NCI-H2107 treated with DMSO at 0.1 percent for 48 hours (cell line): ENCODE results near the gene NOL8.

Experiments used
- DNase-seq: peaks from one replicate; lab custom pipeline; 2025; ENCODE audit not compliant: unreplicated experiment; lab: John Stamatoyannopoulos, UW

NOL8 gene

DNA sequence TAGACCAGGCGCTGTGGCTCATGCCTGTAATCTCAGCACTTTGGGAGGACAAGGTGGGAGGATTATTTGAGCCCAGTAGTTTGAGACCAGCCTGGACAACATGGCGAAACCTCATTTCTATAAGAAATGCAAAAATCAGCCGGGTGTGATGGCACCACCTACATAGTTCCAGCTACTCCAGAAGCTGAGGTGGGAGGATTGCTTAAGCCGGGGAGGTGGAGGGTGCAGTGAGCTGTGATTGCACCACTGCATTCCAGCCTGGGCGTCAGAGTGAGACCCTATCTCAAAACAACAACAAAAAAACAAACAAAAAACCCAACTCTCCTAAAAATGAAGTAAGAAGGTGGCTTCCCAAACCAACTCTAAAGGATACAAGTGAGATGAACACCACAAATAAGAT, 54.6 kb downstream of the NOL8 start:
- DNase-seq, result no peak

DNA sequence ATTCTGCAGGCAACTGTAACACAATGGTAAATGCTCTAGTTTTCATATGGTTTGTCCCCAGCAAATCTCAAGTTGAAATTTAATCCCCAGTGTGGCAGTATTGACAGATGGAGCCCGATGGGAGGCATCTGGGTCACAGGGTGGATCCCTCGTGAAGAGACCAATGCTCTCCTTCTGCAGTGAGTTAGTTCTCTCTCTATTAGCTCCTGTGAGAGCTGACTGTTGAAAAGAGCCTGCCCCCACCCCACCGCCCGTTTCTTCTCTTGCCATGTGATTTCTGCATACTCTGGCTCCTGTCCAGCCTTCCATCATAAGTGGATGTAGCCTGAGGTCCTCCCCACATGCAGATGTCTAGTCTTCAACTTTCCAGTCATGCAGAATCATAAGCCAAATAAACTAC, 58.7 kb downstream of the NOL8 start:
- peak; percentile 3 for DNase-seq

DNA sequence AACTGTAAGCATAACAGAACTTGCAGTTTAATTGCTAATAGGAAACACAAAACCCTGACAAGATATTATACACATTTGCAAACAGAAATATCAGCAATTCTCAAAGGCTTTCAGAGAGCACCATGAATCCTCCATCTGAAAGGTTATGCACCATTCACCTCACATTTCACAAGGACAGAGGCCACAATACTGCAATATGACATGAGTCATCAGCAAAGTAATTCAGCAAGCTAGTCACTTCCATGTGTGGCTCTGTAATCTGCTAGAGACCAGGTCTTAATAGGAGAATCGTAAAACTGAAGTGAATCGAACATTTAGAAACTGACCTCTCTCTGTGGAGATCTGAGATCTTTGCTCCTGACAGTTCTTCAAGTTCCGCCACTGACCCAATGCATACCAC, 60.0 kb downstream of the NOL8 start:
- no peak for DNase-seq

DNA sequence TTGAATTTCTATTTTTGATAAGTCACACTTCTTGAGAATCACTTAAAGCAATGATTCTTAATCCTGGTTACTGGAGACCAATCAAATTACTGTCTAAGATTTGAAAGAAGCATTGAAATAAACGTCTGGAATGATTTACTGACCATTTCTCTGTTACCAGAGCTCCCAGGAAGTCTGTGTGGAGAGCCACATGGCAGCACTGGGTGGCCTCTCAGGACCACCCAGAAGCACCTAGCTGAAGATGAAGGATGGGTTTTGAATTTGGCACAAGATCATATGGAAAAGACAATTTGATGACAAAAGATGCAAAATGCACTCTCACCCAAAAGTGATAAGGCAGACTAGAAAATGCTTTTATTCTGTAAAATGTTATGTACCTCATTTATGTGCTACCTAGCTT, 62.0 kb downstream of the NOL8 start:
- no peak for DNase-seq

DNA sequence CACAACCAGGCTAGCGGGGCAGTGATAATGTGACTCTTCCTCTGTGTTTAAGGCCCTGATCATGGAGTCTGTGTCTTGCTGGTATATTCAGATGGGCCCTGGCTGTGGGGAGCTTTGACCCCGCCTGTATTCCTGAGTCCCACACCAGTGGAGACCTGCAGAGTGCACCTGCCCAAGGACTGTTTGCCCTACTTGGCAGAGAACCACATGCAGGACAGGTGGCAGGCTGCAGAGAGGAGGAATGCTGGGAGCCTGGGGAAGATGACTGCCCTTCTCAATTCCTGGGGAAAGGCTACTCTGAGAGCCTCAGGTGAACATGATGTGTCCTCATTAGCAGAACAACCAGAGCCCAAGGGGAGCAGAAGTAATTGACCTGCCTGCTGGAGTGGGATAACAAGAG, 67.8 kb downstream of the NOL8 start:
- no peak for DNase-seq

DNA sequence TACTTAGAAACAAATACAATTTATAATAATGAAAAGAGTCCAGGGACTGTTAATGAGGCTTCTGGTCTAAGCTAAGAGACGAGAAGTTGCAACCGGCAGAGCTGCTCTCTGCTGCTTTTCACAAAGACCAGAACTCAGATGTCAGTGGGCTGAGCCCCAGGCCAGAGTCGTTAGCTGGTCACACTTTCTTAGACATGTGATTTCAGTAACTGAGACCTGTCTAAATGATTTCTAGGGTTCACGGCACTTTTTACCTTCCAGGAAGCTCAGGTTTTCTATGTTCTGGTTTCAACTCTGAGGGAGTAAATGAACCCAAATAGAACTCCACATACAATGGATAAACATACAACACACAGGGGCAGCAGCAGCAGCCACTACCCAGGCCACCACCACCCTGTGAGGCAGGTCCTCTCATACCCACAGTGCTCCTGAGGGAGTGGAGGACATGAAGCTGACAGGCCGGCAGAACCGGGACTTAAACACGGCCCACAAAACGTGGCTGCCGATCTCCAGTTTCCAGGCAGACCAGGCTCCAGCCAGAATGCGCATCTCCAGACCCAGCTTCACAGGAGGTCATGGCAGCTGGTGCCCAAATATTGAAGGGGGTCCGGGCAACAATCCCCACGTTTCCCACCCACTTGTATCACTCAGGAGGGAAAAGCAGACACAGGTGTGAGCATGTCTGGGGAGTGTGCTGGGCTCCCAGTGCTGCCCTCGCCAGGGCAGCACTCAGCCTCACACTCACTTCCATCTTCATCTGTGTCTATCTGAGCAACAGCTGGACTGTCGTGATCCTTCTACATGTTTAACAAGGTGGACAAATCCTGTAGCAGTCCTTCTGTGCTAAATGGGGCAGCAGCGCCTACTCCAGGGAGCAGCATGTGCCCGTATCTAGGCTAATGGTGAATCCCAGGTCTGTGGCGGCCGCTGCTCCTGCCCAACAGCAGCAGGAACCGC, 70.5 kb downstream of the NOL8 start:
- DNase-seq, result no peak

DNA sequence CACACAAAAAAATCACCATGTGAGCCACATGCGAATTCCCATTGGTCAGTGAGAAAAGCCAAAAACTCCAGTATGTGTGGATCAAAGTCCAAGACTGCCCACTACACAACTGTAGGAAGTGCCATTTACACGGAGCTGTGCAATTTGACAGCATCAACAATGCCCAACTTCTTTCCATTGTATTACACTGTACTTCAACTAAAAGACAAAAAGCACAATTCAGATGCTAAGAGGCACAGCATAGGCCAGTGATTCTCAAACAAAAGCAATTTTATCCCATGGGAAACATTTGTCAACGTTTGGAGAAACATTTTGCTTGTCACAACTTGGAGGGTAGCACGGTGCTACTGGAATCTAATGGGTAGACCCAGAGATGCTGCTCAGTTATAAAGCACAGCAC, 71.5 kb downstream of the NOL8 start:
- DNase-seq, result no peak

DNA sequence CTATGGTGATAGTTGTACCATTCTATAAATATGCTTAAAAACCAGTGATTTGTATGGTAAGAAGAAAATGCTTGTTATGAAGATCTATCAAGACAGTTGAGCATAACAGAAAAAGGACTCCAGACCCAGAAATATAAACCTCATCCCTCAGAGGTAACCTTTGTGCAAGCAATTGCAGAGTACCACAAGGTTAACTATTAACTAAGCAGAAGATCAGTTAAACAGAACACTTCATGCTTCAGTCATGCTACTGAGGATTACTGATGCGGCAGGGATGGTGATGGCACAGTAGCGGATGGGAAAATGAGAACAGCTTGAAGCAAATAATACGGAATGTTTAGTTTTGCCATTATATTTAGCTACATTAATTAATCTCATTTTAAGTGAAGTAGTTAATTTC, 77.2 kb downstream of the NOL8 start:
- DNase-seq, result no peak
